Activated CD4-positive, alpha-beta T cell treated with anti-CD3 and anti-CD28 coated beads, Interleukin-2, amount 50 U/mL, for 24 hours (primary cell): ENCODE results near the gene SLC11A1.

Source experiments
- DNase-seq, 2 donors: peaks; one replicate each; pipeline ENCODE4 v3.0.0-alpha.2; 2020; ENCODE audit warnings: low read depth in 1 of 2, low spot score in 1 of 2

SLC11A1 gene

GRCh38 chr2:218392891-218393462 lies 10.9 kb downstream of the SLC11A1 start:
- DNase-seq, result no peak

GRCh38 chr2:218393750-218394290 lies 11.7 kb downstream of the SLC11A1 start:
- DNase-seq, result no peak

DNA sequence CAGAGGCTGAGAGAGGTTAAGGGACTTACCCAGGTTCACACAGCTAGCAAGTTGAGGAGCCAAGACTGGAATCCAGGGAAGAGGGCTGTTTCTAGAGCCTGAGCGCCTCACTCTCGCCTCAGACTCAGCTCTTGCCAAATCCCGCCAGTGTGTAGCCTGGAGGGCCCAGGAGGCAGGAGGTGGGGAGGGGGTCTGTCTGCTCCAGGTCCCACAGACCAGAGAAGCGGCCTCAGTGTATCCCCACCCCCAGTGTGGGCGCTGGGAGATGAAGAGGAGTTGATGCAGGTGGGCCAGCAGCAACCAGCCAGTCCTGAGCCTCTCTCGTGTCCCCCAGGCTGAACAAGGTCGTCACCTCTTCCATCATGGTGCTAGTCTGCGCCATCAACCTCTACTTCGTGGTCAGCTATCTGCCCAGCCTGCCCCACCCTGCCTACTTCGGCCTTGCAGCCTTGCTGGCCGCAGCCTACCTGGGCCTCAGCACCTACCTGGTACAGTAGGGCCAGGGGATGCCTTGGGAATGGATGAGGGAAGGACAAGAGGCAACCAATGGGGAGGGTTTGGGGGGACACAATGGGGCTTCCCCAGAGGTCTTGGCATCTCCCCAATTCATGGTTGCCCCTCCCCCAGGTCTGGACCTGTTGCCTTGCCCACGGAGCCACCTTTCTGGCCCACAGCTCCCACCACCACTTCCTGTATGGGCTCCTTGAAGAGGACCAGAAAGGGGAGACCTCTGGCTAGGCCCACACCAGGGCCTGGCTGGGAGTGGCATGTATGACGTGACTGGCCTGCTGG lies 12.4 kb downstream of the SLC11A1 start:
- DNase-seq, result no peak

GRCh38 chr2:218395090-218395444 lies 13.0 kb downstream of the SLC11A1 start:
- no peak for DNase-seq

DNA sequence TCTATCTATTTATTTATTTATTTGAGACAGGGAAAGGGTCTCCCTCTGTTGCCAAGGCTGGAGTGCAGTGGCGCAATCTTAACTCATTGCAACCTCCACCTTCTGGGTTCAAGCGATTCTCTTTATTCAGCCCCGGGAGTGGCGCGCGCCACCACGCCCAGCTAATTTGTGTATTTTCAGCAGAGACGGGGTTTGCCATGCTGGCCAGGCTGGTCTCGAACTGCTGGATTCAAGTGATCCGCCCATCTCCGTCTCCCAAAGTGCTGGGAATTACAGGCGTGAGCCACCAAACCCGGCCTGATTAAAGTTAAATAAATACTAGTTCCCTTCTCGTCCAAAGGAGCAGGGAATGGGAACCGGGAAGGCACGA lies 13.4 kb downstream of the SLC11A1 start:
- no peak for DNase-seq

DNA sequence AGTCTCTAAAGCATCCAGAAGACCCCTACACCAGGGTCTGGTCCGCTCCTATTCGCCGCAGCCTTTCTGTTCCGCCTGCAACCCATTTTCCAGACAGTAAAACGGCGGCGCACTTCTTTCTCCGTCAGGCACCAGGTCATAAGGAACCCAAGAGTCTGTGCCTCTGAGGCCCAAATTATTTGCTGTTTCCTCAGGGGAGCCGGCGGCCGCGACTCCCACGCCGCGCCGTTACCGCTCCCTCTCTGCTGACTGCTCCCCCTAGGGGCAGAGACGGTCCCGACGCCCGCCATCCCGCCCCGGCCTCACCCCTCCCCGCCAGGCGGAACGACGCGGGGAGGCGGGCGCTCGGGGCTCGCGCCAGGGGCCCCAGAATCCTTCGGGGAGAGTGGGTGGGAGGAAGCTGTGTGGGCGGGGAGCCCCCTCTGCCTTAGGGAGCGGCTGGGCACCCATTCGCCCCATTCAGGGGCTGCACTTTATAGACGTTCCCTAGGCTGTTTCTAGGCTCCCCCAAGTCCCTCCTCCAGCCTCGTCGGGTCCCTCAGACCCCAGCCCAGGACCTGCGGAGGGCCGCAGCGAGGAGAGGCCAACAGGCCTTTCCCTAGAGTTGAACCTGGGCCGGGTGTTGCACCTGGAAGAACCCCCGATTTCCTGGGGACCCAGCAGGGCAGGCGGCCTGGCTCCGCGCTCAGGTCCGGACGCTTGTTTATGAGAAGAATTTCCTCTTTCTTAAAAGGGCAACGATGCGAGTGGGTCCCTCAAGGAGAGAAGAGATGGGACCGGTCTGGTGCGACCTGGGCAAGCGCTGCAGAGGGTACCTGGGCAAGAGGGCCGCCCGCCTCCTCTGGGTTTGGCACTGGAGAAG lies 14.0 kb downstream of the SLC11A1 start:
- peak; percentile 80 to 83 for DNase-seq

GRCh38 chr2:218396688-218397462 lies 14.8 kb downstream of the SLC11A1 start:
- DNase-seq, result peak in 1 of 2 donors; percentile 43

GRCh38 chr2:218397463-218397819 lies 15.4 kb downstream of the SLC11A1 start:
- DNase-seq, result no peak

DNA sequence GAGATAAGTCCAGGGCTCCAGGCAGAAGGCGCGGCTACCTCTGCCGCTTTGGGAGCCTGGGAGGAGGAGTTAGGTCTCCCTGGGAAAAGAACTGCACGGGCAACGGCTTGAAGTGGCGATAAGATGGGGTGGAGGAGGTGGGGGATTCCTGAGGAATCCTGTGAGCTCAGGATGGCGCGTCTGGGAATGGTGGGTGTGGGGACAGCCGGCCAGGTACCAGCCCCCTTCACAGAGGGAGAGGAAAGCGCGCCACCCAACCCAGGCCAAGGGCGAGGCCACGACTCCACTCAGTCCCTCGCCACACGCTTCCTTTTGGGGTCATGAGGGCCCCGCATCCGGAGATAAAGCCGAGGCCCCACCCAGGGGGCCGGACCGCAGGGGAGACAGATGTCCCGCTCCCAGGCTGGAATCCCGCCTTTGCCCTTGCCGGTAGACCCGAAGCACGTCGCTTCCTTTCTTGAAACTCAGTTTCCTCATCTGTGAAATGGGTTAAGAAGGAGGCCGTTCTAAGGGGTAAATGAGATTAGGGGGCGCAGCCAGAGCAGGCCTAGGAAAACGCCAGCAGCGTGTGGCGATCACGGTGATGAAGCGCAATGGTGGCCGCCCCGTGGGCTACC lies 15.9 kb downstream of the SLC11A1 start:
- DNase-seq, result no peak

DNA sequence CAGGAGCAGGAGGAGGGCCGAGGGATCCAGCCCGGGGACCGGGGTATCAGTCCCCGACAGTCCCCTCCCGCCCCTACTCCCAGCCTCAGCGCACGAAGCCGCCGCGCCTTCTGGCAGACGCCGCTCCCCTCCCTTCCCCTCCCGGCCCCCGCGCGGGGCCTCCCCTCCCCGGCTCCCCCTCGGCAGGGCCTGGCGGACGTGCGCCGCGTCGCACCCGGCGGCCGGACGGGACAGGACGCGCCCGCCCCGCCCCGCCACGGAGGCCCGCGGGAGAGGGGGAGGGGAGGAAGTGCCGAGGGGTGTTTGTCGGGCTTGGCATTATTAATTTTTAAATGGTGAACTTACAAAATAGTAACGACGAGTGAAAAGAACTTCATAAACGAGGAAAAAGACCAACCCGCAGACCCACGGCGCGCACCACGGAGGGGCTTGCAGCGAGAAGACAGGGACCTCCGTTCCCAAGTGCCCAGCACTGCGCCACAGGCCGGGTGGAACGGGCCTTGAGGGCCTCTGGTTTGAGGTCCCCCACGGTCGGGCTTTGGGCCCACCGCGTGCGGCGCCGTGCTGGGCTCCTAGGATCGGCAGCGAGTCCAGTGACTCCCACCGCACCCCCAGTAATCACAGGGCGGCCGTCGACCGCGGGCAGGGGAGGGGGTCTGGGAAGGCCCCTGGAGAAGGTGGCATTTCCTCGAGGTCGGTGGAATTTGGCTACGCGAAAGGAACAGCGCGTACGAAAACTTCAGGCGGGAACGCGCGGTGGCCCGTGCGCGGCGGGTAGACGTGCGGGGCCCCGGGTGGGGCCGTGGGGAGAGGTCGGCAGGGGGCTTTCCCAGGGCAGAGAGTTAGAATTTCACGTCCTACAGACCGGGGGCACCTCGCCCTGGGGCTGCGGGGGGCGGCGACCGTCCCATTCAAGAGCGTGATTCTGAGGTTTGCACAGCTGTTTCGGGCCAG lies 16.6 kb downstream of the SLC11A1 start:
- DNase-seq, result peak in 1 of 2 donors; percentile 35

- peak; percentile 73 to 88 for DNase-seq
Measured at GRCh38 chr2:218399391-218400166, 17.5 kb downstream of the SLC11A1 start, which contains the start of gene CTDSP1. Gene CTDSP1 (plus strand): TSS chr2:218399868. CDS start chr2:218400091, 223 bp downstream.

GRCh38 chr2:218400167-218400929 lies 18.3 kb downstream of the SLC11A1 start:
- DNase-seq, result no peak

GRCh38 chr2:218400930-218401881 lies 19.1 kb downstream of the SLC11A1 start:
- DNase-seq, result no peak

GRCh38 chr2:218401890-218402289 lies 19.8 kb downstream of the SLC11A1 start:
- no peak for DNase-seq

DNA sequence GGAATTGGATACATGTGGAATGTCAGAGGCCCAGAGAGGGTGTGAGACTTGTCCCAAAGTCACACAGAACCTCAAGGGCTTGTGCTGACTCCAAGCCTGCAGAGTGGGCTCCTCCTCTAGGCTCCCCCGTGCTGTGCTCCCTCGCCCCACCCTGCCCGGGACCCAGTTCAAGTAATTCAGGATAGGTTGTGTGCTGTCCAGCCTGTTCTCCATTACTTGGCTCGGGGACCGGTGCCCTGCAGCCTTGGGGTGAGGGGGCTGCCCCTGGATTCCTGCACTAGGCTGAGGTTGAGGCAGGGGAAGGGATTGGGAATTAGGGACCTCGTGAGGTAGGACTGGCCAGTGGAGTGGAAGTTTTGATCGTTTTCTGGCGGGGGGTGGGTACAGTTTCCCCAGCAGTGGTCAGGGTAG lies 20.4 kb downstream of the SLC11A1 start:
- DNase-seq, result no peak

- no peak for DNase-seq
Measured at GRCh38 chr2:218402911-218403411, 20.9 kb downstream of the SLC11A1 start.
